Measurements from ENCODE around the gene SYT8.

- no peak for TF ChIP-seq CTCF (IDR thresholded peaks at IDR 0.05 in 4 of 5, conservative IDR thresholded peaks at IDR 0.05 in 1 of 5)
- no peak for TF ChIP-seq POLR2A (IDR thresholded peaks at IDR 0.05)
These were observed 48.8 kb downstream of the SYT8 start for GRCh38 chr11:1883346-1884302.

Data from gastrocnemius medialis (tissue), 4 donors.